HepG2 (cell line): ENCODE data around the gene C16orf89. TPM values are rescaled to one million over a fixed set of nuclear protein-coding genes. Genes with fewer than 3 reads are reported as not detected.
A peak's percentile ranks its signal among the peaks of the same experiment; 100 is the strongest.

Source experiments
- ADNP ChIP-seq: sonication (generic); formaldehyde crosslinking; IDR thresholded peaks from 2 replicates; pipeline ENCODE4 v1.4.0; 2020; ENCODE audit warnings: missing genetic modification reagents
- BCL3 ChIP-seq: sonication (generic); formaldehyde crosslinking; IDR thresholded peaks from 2 replicates; pipeline ENCODE4 v1.5.1; 2020; ENCODE audit warnings: mild to moderate bottlenecking, missing genetic modification reagents, moderate library complexity
- BORCS8-MEF2B ChIP-seq: sonication (generic); formaldehyde crosslinking; IDR thresholded peaks from 2 replicates; pipeline ENCODE4 v1.8.0; 2022; ENCODE audit warnings: mild to moderate bottlenecking, missing genetic modification reagents
- CAMTA2 ChIP-seq: sonication (generic); formaldehyde crosslinking; IDR thresholded peaks from 2 replicates; pipeline ENCODE4 v1.4.0; 2020; ENCODE audit warnings: mild to moderate bottlenecking, missing genetic modification reagents, borderline replicate concordance
- FOXC1 ChIP-seq: sonication (generic); formaldehyde crosslinking; IDR thresholded peaks from 2 replicates; pipeline ENCODE4 v1.8.0; 2022; ENCODE audit warnings: mild to moderate bottlenecking, missing genetic modification reagents, borderline replicate concordance
- GMEB2 ChIP-seq: IDR thresholded peaks from 2 replicates; pipeline ENCODE4 v1.6.1; 2016; ENCODE audit warnings: missing biosample characterization, missing genetic modification reagents, low read depth
- HINFP ChIP-seq: sonication (generic); formaldehyde crosslinking; IDR thresholded peaks from 2 replicates; pipeline ENCODE4 v1.4.0; 2020; ENCODE audit warnings: low read depth, mild to moderate bottlenecking, missing genetic modification reagents
- KAT7 ChIP-seq: IDR thresholded peaks from 2 replicates; pipeline ENCODE4 v1.6.1; 2018; ENCODE audit warnings: borderline replicate concordance, missing compliant biosample characterization
- KLF9 ChIP-seq: IDR thresholded peaks from 2 replicates; pipeline ENCODE4 v1.6.1; 2016; ENCODE audit warnings: low read depth
- KMT2B ChIP-seq: IDR thresholded peaks from 2 replicates; pipeline ENCODE4 v1.6.1; 2016; ENCODE audit warnings: missing genetic modification reagents, missing compliant biosample characterization
- NFYB ChIP-seq: sonication (generic); formaldehyde crosslinking; IDR thresholded peaks from 2 replicates; pipeline ENCODE4 v1.4.0; 2020; ENCODE audit warnings: missing genetic modification reagents
- POLR2G ChIP-seq: fragments of 200-400 bp; formaldehyde crosslinking; IDR thresholded peaks from 2 replicates; pipeline ENCODE4 v1.6.1; 2018; ENCODE audit warnings: mild to moderate bottlenecking, low read depth, low read length, moderate library complexity
- SALL1 ChIP-seq: sonication (generic); formaldehyde crosslinking; IDR thresholded peaks from 2 replicates; pipeline ENCODE4 v1.8.0; 2022; ENCODE audit warnings: mild to moderate bottlenecking, missing genetic modification reagents
- SMAD1 ChIP-seq: sonication (generic); formaldehyde crosslinking; IDR thresholded peaks from 2 replicates; pipeline ENCODE4 v1.4.0; 2020; ENCODE audit warnings: missing genetic modification reagents, low read depth, mild to moderate bottlenecking, borderline replicate concordance
- TEAD2 ChIP-seq: sonication (generic); formaldehyde crosslinking; IDR thresholded peaks from 2 replicates; pipeline ENCODE4 v1.9.0; 2021; ENCODE audit warnings: missing genetic modification reagents
- TIGD3 ChIP-seq: sonication (generic); formaldehyde crosslinking; IDR thresholded peaks from 2 replicates; pipeline ENCODE4 v1.5.1; 2020; ENCODE audit warnings: mild to moderate bottlenecking, missing genetic modification reagents, borderline replicate concordance
- ZFP82 ChIP-seq: sonication (generic); formaldehyde crosslinking; IDR thresholded peaks from 2 replicates; pipeline ENCODE4 v1.5.1; 2020; ENCODE audit warnings: mild to moderate bottlenecking, missing genetic modification reagents, borderline replicate concordance
- ZMYM3 ChIP-seq: sonication (generic); formaldehyde crosslinking; IDR thresholded peaks from 2 replicates; pipeline ENCODE4 v1.5.1; 2020; ENCODE audit warnings: mild to moderate bottlenecking, missing genetic modification reagents
- ZNF343 ChIP-seq: sonication (generic); formaldehyde crosslinking; IDR thresholded peaks from 2 replicates; pipeline ENCODE4 v1.4.0; 2020; ENCODE audit warnings: mild to moderate bottlenecking, missing genetic modification reagents
- ZNF691 ChIP-seq: sonication (generic); formaldehyde crosslinking; IDR thresholded peaks from 2 replicates; pipeline ENCODE4 v1.4.0; 2020; ENCODE audit warnings: missing genetic modification reagents, low read depth, mild to moderate bottlenecking, borderline replicate concordance
- ZNF766 ChIP-seq: sonication (generic); formaldehyde crosslinking; IDR thresholded peaks from 2 replicates; pipeline ENCODE4 v1.5.0; 2020; ENCODE audit warnings: missing genetic modification reagents, borderline replicate concordance
- ZNF839 ChIP-seq: sonication (generic); formaldehyde crosslinking; IDR thresholded peaks from 2 replicates; pipeline ENCODE4 v1.4.0; 2020; ENCODE audit warnings: missing genetic modification reagents, mild to moderate bottlenecking, borderline replicate concordance
- ZNF883 ChIP-seq: sonication (generic); formaldehyde crosslinking; IDR thresholded peaks from 2 replicates; pipeline ENCODE4 v1.5.1; 2020; ENCODE audit warnings: mild to moderate bottlenecking, missing genetic modification reagents; ENCODE audit errors: not compliant biosample characterization
- polyA plus RNA-seq, 8 experiments: library from polyadenylated mRNA; depleted of rRNA in 3 of 8; stranded (reverse) in 7 of 8; unstranded in 1 of 8; fragments of >200 nt; fragmentation: Illumina TruSeq in 4 of 8; extraction: Trizol in 4 of 8; gene quantifications; 2 replicates each; pipeline versions ENCODE4 v1.2.1 to v1.2.3, GENCODE V29; 2011 to 2016; ENCODE audit warnings: low read depth in 4 of 8, missing spikeins in 1 of 8, mixed read lengths in 1 of 8; ENCODE audit not compliant: insufficient read depth in 1 of 8
- total RNA-seq, 5 experiments: library from RNA; depleted of rRNA; stranded (reverse); fragments of >200 nt; fragmentation: Illumina TruSeq; extraction: Trizol; gene quantifications; 2 replicates each; pipeline ENCODE4 v1.2.3, GENCODE V29; 2016; ENCODE audit warnings: low read depth in 1 of 5

Gene C16orf89
- total and polyA plus RNA-seq, 2 of the 13 experiments (the other 11 are each of a cell fraction or from before 2014, with no cell fraction given), result 1.9 to 3.4 TPM

GRCh38 chr16:5097470-5098220, 31.9 kb upstream of the C16orf89 start, which contains the start of gene EEF2KMT (continued):
- TF ChIP-seq TIGD3 (CRISPR knock-in tag) (peak; percentile 85; the same call in 1 of the 2 replicates), KLF9 (peak; percentile 94; the same call in 1 of the 2 replicates), ZFP82 (CRISPR knock-in tag) (peak; percentile 72; the same call in 1 of the 2 replicates), KMT2B (peak; percentile 81), ZNF883 (peak; percentile 85), BORCS8-MEF2B (peak; percentile 82), ZNF691 (peak; percentile 13; the same call in 1 of the 2 replicates), ZNF839 (CRISPR knock-in tag) (peak; percentile 95; the same call in 1 of the 2 replicates), NFYB (CRISPR knock-in tag) (peak; percentile 74), SALL1 (peak; percentile 61; the same call in 1 of the 2 replicates), SMAD1 (CRISPR knock-in tag) (peak; percentile 90; the same call in 1 of the 2 replicates), ADNP (CRISPR knock-in tag) (peak; percentile 87), HINFP (CRISPR knock-in tag) (peak; percentile 58; the same call in 1 of the 2 replicates), TEAD2 (CRISPR knock-in tag) (peak; percentile 86), ZMYM3 (CRISPR knock-in tag) (peak; percentile 69; the same call in 1 of the 2 replicates), POLR2G (peak; percentile 69), ZNF766 (CRISPR knock-in tag) (peak; percentile 95), BCL3 (CRISPR knock-in tag) (peak; percentile 76; the same call in 1 of the 2 replicates), ZNF343 (CRISPR knock-in tag) (peak; percentile 84), GMEB2 (CRISPR knock-in tag) (peak; percentile 29; the same call in 1 of the 2 replicates), KAT7 (CRISPR knock-in tag) (peak; percentile 94), FOXC1 (peak; percentile 70; the same call in 1 of the 2 replicates), CAMTA2 (CRISPR knock-in tag) (peak; percentile 97; the same call in 1 of the 2 replicates)
